HG02623 (cell line): ENCODE data around the gene OSBPL5.
"Not testable (repeated sequence)": the region's sequence is repeated elsewhere in the genome, so short reads cannot be mapped to it uniquely, and the experiment has no call there.

Source experiments
- ATAC-seq: cut with Tn5 transposase; IDR thresholded peaks from one replicate; pipeline ENCODE4 v1.9.1; 2021; ENCODE audit warnings: moderate library complexity; ENCODE audit not compliant: unreplicated experiment

The OSBPL5 gene

GRCh38 chr11:3089236-3090061 is 75.7 kb downstream of the OSBPL5 start:
- no peak for ATAC-seq

- ATAC-seq, result no peak
These were observed 76.3 kb downstream of the OSBPL5 start for GRCh38 chr11:3088806-3089205.

GRCh38 chr11:3087821-3088800 is 77.0 kb downstream of the OSBPL5 start:
- no peak for ATAC-seq

GRCh38 chr11:3087373-3087772 is 77.7 kb downstream of the OSBPL5 start:
- ATAC-seq, result no peak

- no peak for ATAC-seq
These were observed 78.4 kb downstream of the OSBPL5 start for GRCh38 chr11:3086671-3087150.

GRCh38 chr11:3086114-3086513 is 79.0 kb downstream of the OSBPL5 start:
- ATAC-seq, result no peak

GRCh38 chr11:3085052-3085451 is 80.1 kb downstream of the OSBPL5 start:
- no peak for ATAC-seq

GRCh38 chr11:3083321-3083720 is 81.8 kb downstream of the OSBPL5 start:
- no peak for ATAC-seq

- no peak for ATAC-seq
These were observed 83.7 kb downstream of the OSBPL5 start for GRCh38 chr11:3081386-3081751.

GRCh38 chr11:3080733-3081385 is 84.3 kb downstream of the OSBPL5 start:
- ATAC-seq, result no peak

GRCh38 chr11:3080104-3080503 is 85.0 kb downstream of the OSBPL5 start:
- no peak for ATAC-seq

- ATAC-seq, result no peak
These were observed 87.2 kb downstream of the OSBPL5 start for GRCh38 chr11:3077846-3078440.

- ATAC-seq, result no peak
These were observed 87.8 kb downstream of the OSBPL5 start for GRCh38 chr11:3077189-3077836.

- ATAC-seq, result no peak
These were observed 90.1 kb downstream of the OSBPL5 start for GRCh38 chr11:3074912-3075589.

GRCh38 chr11:3073029-3073435 is 92.1 kb downstream of the OSBPL5 start:
- no peak for ATAC-seq

GRCh38 chr11:3069425-3069824 is 95.7 kb downstream of the OSBPL5 start:
- no peak for ATAC-seq

GRCh38 chr11:3066308-3066707 is 98.8 kb downstream of the OSBPL5 start:
- not testable (repeated sequence) for ATAC-seq

GRCh38 chr11:3064709-3065108 is 100.4 kb downstream of the OSBPL5 start:
- not testable (repeated sequence) for ATAC-seq

- not testable (repeated sequence) for ATAC-seq
These were observed 101.2 kb downstream of the OSBPL5 start for GRCh38 chr11:3063876-3064275.

- ATAC-seq, result not testable (repeated sequence)
These were observed 101.7 kb downstream of the OSBPL5 start for GRCh38 chr11:3063432-3063831.
